ENCODE data around the gene IGSF8. TPM values are rescaled to one million over a fixed set of nuclear protein-coding genes. Genes with fewer than 3 reads are reported as not detected.

Gene IGSF8
- total RNA-seq, 2 donors from 2014 or later: 34.5 to 35.9 TPM

DNA sequence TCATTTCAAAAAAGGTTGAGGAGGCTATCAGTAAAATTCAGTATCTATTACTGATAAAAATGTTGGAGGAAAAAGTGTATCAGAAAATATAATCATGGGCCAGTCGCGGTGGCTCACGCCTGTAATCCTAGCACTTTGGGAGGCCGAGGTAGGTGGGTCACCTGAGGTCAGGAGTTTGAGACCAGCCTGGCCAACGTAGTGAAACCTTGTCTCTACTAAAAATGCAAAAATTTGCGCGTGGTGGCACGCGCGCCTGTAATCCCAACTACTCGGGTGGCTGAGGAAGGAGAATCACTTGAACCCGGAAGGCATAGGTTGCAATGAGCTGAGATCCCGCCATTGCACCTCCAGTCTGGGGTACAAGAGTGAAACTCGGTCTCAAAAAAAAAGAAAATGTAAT, 47.7 kb upstream of the IGSF8 start:
- Histone ChIP-seq H3K27ac (ENCODE audit: low read depth, low read length) (no peak overlapping the region), H3K36me3 (ENCODE audit: control insufficient read depth, insufficient read depth, low read length) (no peaks in the 10 kb centered on the region), H3K27me3 (ENCODE audit: control insufficient read depth, insufficient read depth, low read length, poor library complexity, severe bottlenecking) (no peaks in the 10 kb centered on the region), H3K9ac (ENCODE audit: extremely low read depth, low read length, poor library complexity, severe bottlenecking) (no peak overlapping the region), H3K9me3 (ENCODE audit: control insufficient read depth, low read length) (no peaks in the 10 kb centered on the region), H3K4me1 (ENCODE audit: control insufficient read depth, insufficient read depth, low read length) (no peaks in the 10 kb centered on the region), H3K4me3 (ENCODE audit: low read length) (no peak overlapping the region)
- H3K9me3 Mint-ChIP-seq: no peaks in the 10 kb centered on the region
- no peaks in the 10 kb centered on the region for H3K36me3 Mint-ChIP-seq (ENCODE audit: low read depth)
- H3K27ac Mint-ChIP-seq: no peak overlapping the region
- WGBS, 2 experiments (ENCODE audit: insufficient coverage in 1 of 2, insufficient read length in 1 of 2): 92 to 96% methylated on average over 13 to 14 of the region's 14 CpGs
- peaks cover 9% of the 10 kb centered on the region for H3K27me3 Mint-ChIP-seq (ENCODE audit: insufficient read depth)
- TF ChIP-seq CTCF (conservative IDR thresholded peaks at IDR 0.05): no peak
- H3K4me1 Mint-ChIP-seq: peaks cover 10% of the 10 kb centered on the region
- H3K4me3 Mint-ChIP-seq: no peak overlapping the region
- no peak for DNase-seq

GRCh38 chr1:160144921-160145320, 46.5 kb upstream of the IGSF8 start:
- no peaks in the 10 kb centered on the region for H3K36me3 Mint-ChIP-seq (ENCODE audit: low read depth)

DNA sequence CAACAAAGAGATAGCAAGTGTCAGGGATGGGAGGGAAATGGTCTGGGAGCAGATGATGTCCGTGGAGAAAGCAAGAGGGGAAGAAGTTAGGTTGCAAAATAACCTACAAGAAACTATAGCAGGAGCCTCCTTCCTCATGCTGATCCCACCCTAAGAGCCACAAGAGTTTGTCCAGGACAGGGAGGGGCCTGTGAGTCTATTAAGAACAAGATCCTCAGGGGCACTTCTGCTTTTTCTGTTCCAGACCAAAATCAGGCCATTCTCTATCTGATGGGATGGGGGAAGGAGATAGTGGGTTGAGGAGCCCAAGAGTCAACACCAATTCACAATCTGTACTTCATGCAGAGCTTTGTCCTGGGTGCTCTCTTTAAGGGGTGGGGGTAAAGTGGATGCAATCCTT, 45.3 kb upstream of the IGSF8 start:
- WGBS, 2 experiments (ENCODE audit: insufficient coverage in 1 of 2, insufficient read length in 1 of 2): 79 to 80% methylated on average over 1 of the region's 1 CpG
- Mint-ChIP-seq H3K27ac (no peak overlapping the region), H3K4me1 (peaks cover 10% of the 10 kb centered on the region), H3K36me3 (ENCODE audit: low read depth) (no peaks in the 10 kb centered on the region), H3K27me3 (ENCODE audit: insufficient read depth) (peaks cover 11% of the 10 kb centered on the region), H3K9me3 (no peaks in the 10 kb centered on the region), H3K4me3 (no peak overlapping the region)
- Histone ChIP-seq H3K27me3 (ENCODE audit: control insufficient read depth, insufficient read depth, low read length, poor library complexity, severe bottlenecking) (no peaks in the 10 kb centered on the region), H3K27ac (ENCODE audit: low read depth, low read length) (no peak overlapping the region), H3K4me3 (ENCODE audit: low read length) (no peak overlapping the region), H3K36me3 (ENCODE audit: control insufficient read depth, insufficient read depth, low read length) (no peaks in the 10 kb centered on the region), H3K9ac (ENCODE audit: extremely low read depth, low read length, poor library complexity, severe bottlenecking) (no peak overlapping the region), H3K4me1 (ENCODE audit: control insufficient read depth, insufficient read depth, low read length) (no peaks in the 10 kb centered on the region), H3K9me3 (ENCODE audit: control insufficient read depth, low read length) (no peaks in the 10 kb centered on the region)
- TF ChIP-seq CTCF (conservative IDR thresholded peaks at IDR 0.05): no peak
- no peak for DNase-seq

More at GRCh38 chr1:160144921-160145320, 46.5 kb upstream of the IGSF8 start:
- peaks cover 10% of the 10 kb centered on the region for H3K27me3 Mint-ChIP-seq (ENCODE audit: insufficient read depth)
- H3K9me3 Mint-ChIP-seq: no peaks in the 10 kb centered on the region
- Histone ChIP-seq H3K27ac (ENCODE audit: low read depth, low read length) (no peak overlapping the region), H3K4me3 (ENCODE audit: low read length) (no peak overlapping the region), H3K9me3 (ENCODE audit: control insufficient read depth, low read length) (no peaks in the 10 kb centered on the region), H3K36me3 (ENCODE audit: control insufficient read depth, insufficient read depth, low read length) (no peaks in the 10 kb centered on the region), H3K4me1 (ENCODE audit: control insufficient read depth, insufficient read depth, low read length) (no peaks in the 10 kb centered on the region), H3K27me3 (ENCODE audit: control insufficient read depth, insufficient read depth, low read length, poor library complexity, severe bottlenecking) (no peaks in the 10 kb centered on the region), H3K9ac (ENCODE audit: extremely low read depth, low read length, poor library complexity, severe bottlenecking) (no peak overlapping the region)
- no peak overlapping the region for H3K27ac Mint-ChIP-seq
- no peak overlapping the region for H3K4me3 Mint-ChIP-seq
- no peak for DNase-seq
- TF ChIP-seq CTCF (conservative IDR thresholded peaks at IDR 0.05): no peak
- 77 to 82% methylated on average over 4 of the region's 4 CpGs for WGBS, 2 experiments (ENCODE audit: insufficient coverage in 1 of 2, insufficient read length in 1 of 2)
- peaks cover 10% of the 10 kb centered on the region for H3K4me1 Mint-ChIP-seq

Measured in endodermal cell (in vitro differentiated cells).